Sciatic nerve (tissue), 2 donors: ENCODE measurements around the gene AUH. TPM values are rescaled to one million over a fixed set of nuclear protein-coding genes. Genes with fewer than 3 reads are reported as not detected.

Experiments
- ATAC-seq: fragments of 200-7000 bp; cut with Tn5 transposase; one replicate; pipeline ENCODE4 v1.9.1; 2020; ENCODE audit warnings: mild to moderate bottlenecking, moderate library complexity
- DNase-seq: peaks from one replicate; pipeline ENCODE4 v3.0.0-alpha.2; 2020; ENCODE audit warnings: low spot score
- intact Hi-C: fragments of 100-400 bp; cut with DNase I; formaldehyde crosslinking; loops from one replicate; pipeline ENCODE4 v1.14.2; 2022
- total RNA-seq: library from RNA; stranded (reverse); fragmentation: NEBNext Ultra II Directional; extraction: Animal tissue kit (Norgen Biotek cat#: 25700); gene quantifications from one replicate; pipeline ENCODE4 v1.2.1, GENCODE V29; 2021
- donor health status: DM: no; HTN: no; CAD: no.
- donor health status: DM: no; HTN: no; CAD: no.

The AUH gene
- total RNA-seq, 1 donor from 2014 or later: 28.7 TPM

DNA sequence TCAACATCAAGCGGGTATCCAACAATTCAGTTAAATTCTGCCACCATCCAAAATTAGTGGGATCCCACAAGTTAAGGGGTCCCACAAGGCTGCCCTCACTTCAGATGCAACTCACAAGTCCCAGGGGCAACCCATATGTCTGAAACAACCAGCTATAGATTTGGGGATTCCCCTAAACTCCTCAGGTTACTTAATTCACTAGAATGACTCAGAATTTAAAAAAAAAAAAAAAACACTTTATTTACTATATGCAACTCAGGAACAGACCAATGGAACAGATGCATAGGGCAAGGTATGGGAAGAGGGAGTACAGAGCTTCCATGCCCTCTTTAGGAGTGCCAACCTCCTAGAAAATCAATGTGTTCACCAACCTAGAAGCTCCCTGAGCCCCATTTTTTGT, 15.1 kb downstream of the AUH start:
- DNase-seq: no peak
- ATAC-seq: no peak
- intact Hi-C loops: no loop called here

DNA sequence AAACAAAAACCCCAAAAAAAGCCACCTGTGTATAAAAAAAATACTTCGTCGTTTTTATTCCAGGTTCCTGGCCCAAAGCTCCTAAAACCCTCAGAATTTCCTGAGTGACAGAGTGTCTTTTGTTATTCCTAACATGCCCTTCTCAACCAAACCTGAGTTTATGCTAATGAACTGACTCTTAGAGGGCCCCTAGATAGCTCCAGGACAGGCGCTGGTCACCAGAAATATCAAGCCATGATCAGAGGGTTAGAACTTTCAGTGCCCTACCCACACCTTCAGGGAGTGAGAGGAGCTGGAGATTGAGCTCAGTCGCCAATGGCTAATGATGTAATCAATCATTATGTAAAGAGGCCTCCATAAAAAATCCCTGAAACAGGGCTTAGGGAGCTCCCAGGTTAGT, 15.7 kb downstream of the AUH start:
- no peak for ATAC-seq
- intact Hi-C loops: no loop called here
- DNase-seq: no peak

DNA sequence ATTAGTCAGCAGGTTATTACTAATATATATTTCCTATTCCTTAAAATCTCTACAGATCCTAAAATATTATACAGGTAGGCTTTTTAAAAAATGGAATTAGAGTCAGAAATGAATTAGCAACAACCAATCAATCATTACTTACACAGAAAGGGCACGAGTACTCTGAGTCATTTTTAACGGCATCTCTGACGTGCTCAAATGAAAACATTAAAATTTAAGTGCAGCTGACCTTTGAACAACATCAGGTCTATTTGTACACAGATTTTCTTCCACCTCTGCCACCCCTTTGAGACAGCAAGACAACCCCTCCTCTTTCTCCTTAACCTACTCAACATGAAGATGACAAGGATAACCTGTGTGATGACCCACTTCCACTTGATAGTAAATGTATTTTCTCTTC, 19.1 kb downstream of the AUH start:
- intact Hi-C loops: no loop called here
- ATAC-seq (no peak), DNase-seq (no peak)

DNA sequence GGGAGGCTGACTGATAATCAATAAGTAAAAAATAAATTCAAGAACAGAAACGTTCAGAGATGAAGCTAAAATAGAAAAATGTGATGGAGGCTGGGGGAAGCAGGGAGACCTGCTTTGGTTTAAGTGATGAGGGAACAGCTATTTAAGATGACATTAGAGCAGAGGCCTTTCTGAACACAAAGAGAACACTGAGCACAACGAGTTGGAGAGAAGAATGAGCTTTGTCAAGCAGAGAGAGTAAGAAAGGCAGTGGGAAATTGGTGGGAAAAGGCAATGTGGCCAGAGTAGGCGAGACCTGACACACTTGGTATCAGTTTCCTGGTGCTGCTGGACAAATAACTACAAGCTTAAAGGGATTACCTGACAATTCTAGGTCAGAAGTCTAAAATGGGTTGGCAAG, 20.0 kb downstream of the AUH start:
- intact Hi-C loops: no loop called here

DNA sequence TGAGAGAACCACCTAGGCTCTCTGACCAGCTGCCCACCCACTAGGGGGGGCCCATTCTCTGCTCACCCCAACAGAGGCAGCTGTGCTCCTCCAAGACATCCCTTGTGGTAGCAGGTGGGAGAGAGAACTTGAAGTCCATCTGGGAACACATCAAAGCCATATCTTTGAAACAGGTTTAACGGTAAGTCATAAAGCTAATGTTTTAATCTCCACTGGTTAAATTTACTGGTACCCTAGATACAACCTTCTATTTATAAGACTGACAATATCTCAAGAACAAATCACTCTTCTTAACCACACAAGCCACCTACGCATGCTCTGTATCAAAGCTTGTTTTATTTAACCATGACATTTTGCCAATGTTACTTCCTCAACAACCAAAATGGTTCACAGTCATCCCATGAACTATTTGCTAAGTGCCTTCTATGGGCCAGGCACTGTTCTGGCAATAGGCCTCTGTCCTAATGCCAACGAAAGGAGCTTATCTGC, 20.4 kb downstream of the AUH start:
- intact Hi-C loops: no loop called here
- no peak for DNase-seq
- ATAC-seq: no peak

More for the DNA sequence above, 20.0 kb downstream of the AUH start:
- ATAC-seq (no peak), DNase-seq (no peak)

DNA sequence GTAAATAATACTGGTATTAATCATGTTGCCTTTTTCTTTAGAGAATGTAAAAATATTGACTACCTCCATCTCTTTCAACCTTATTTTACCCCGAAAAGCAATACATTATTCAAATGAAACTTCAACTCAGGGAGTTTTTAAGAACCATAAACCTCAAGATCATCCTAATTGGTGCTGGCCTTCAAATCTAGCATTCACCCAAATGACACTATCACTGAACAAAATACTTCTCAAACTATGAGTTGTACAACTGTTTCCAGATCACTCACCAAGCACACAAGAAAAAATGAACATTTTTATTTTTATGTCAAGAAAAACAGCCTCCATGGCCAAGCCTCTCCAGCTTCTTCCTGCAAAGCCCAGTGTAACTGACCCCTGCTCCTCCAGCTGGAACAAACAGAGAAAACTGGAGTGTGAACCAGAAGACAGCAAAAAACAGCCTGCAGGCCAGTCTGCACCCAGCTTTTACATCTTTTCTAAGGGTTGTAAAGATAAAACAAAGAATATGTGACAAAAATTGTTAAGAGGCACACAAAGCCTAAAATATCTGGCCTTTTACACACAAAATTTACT, 21.2 kb downstream of the AUH start:
- ATAC-seq: peak; percentile 58
- DNase-seq: no peak
- intact Hi-C loops: no loop called here

DNA sequence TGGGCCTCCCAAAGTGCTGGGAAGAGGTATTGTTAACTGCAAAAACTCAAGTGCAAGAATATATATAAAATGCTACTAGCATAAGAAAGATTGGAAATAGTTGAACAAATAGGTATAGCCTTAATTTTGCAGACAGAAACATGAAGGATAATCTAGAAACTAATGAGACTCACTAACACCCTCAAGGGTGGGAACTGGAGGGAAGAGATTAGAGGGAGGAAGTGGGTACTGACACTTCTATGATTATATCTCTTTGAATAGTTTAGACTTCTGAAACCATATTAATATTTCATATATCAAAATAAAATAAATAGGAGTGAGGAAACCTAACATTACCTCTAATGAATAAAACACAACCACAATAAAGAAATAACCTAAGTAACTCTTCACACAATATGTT, 23.0 kb downstream of the AUH start:
- no peak for DNase-seq
- intact Hi-C loops: no loop called here
- no peak for ATAC-seq

DNA sequence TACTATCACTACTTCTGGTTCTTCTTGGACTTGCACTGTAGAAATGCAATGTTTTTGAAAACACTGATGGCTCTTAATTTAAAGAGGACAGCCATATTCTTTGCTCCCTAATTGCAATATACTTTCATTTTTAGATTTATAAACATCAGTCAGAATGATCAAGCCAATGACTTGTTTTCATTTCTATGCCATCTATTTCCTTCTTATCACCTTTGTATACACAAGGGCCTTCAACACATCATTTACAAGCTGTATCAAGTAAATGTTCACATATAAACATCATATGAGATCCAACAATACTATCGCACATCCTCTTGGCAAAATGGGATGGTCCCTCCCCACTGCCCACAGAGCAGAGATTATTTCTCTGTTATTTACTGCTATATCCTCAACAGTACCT, 24.9 kb downstream of the AUH start:
- no peak for ATAC-seq
- intact Hi-C loops: no loop called here
- no peak for DNase-seq

DNA sequence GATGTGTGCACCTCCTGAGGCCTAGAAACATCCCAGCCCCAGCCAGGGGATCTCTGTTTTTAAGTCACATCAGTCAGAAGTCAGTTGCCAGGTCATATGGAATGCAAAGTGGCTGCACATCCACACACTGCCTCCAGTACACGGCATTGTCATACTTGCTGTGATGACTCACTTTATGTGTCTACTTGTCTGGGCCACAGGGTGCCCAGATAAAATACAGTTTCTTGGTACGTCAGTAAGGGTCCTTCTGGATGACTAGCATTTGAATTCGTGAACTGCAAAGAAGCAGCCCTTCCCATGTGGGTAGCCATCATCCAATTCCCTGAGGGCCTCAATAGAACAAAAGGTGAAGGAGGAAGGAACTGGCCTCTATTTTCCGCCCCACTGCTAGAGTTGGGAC, 27.7 kb downstream of the AUH start:
- intact Hi-C loops: no loop called here
- ATAC-seq (no peak), DNase-seq (no peak)

DNA sequence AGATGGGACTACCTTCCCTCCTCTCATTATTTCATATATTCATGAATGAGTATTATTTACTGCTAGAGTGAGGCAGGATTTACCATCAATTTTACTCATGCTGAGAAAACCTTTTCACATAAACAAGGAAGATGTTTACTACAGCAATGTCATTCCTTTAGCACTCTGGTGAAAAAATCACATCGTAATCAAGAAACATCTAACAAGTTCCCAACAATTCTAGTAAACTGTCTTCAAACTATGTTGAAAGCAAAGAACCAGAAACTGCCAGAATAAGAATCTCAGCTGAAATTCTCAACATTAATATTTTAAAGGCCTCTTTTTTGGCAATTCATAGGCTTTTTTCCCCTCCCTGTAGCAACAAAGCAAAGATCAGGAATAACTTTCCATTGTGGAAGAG, 28.2 kb downstream of the AUH start:
- DNase-seq (no peak), ATAC-seq (no peak)
- intact Hi-C loops: no loop called here

DNA sequence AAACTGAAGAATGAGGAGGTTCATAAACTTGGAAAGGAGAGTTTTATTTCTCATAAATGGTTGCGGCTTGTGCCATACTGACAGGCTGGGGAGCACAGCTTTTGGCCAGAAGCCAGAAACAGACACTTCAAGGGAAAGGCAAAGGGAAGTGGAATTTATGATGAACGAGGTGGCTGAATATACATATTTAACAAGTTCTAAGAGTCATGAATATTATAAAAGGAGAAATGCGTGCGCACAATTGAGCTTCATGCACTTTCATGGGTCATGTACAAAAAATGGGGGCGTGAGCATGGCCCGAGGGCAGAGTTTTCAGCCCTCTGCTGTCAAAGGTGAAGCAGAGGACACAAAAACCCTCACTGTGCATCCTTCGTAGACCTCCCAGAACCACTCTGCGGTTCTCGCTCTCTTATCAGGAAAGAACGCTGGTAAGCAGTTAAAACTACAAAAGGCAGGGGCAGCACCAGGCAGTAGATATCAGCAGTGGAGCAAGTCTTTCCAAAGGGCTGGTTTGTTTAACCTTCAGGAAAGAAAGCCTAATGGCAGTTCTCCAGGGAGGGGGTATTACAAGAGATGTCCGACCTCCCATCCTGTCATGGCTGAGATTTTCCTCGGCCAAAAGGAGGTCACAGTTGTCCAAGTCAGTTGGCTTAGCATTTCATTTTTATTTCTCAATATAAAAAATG, 29.0 kb downstream of the AUH start:
- ATAC-seq (peak; percentile 59), DNase-seq (no peak)
- intact Hi-C loops: no loop called here

DNA sequence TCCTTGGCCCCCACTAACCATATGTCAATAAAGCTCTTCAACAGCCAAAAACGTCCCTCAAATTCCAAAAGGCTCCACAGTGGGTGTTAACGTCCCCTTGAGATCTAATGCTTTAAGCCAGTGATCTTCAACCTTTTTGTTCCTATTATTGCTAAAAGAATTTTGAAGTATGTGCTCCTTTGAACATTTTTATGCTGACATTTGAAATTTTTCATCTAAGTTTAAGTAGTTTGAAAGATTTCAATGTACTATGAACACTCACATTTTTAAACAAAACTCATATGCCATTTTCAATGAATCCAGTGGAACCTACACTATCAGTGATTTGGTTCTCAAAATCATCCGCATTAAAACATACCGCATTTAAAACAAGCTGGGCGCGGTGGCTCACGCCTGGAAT, 29.9 kb downstream of the AUH start:
- DNase-seq (no peak), ATAC-seq (no peak)
- intact Hi-C loops: no loop called here

DNA sequence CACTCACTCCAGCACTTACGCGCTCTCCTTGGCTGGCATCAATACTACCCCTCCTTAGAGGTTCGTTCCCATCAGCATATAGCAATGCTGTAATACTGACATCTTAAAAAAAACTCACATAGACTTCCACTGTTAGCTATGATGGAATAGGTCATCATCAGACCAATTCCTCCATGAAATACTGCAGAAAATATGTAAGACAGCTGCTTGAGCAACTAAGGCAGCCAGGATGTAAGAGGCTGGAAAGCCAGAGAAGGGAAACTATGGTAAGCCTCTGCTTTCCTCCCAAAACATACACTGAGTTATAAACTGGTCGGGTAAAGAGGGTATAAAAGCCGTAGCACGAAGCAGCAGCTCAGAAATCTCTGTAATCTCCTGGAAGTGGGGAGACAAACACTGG, 33.5 kb downstream of the AUH start:
- DNase-seq (no peak), ATAC-seq (peak; percentile 26)
- intact Hi-C loops: no loop called here

DNA sequence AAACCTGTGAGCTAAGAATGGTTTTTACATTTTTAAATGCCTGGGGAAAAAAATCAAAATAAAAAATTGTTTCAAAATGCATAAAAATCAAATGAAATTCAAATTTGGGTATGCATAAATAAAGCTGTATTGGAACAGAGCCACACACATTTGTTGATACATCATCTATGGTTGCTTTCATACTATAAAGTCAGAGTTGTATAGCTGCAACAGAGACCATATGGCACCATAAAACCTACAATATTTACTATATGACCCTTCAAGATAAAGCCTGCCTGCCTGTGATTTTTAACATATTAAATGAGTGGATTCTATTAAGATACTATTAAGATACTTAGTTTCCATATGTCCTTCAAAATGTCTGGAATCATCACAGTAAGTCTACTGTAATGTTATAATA, 40.0 kb downstream of the AUH start:
- DNase-seq: no peak
- intact Hi-C loops: no loop called here
- no peak for ATAC-seq

DNA sequence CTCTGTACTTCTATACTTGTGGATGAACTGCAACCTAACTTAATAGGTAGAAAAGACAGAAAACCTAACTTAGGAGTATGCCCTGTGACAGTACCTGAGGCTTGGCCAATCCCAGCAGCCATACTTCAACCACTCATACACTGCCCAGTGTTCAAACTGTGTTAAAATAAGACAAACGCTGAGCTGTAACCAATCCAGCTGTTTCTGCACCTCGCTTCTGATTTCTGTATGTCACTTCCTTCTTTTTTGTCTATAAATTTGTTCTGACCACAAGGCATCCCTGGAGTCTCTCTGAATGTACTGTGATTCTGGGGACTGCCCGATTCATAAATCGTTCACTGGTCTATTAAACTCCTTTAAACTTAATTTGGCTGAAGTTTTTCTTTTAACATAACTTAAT, 41.4 kb downstream of the AUH start:
- intact Hi-C loops: no loop called here
- DNase-seq: no peak
- no peak for ATAC-seq

DNA sequence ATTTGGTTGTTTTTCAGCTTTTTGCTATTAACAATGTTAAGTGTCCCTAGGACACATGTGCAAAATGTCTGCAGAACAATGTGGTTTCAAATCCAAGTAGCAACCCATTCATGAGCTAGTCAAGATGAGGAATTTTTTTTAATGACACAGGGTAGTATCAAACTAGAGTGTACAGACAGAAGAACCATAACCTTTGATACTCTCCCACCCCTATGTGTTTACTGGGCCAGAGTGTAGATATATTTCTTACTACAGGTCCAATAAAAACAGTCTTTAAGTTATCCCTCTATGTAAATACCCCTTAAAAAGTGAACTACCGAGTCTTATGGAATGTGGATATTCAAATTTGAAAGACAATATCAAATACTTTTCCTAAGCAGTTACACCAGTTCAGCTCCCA, 45.6 kb downstream of the AUH start:
- ATAC-seq (no peak), DNase-seq (no peak)
- intact Hi-C loops: no loop called here

DNA sequence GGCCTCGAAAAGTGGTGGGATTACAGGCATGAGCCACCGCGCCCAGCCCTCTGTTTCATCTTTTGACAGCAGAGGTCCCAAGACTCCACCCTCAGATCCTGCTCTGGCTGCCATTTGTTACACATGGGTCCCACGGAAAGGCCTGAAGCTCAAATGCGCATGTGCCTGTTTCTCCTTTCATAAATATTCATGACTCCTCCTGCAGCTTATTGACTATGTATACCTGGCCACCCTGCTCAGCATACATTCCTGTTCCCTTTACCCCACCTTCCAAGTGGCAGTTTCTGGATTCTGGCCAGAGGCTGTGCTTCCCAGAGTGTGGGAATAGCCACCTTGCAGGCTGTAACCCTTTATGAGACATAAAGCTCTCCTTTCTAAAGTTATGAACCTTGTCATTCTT, 46.5 kb downstream of the AUH start:
- intact Hi-C loops: no loop called here
- DNase-seq (no peak), ATAC-seq (no peak)

DNA sequence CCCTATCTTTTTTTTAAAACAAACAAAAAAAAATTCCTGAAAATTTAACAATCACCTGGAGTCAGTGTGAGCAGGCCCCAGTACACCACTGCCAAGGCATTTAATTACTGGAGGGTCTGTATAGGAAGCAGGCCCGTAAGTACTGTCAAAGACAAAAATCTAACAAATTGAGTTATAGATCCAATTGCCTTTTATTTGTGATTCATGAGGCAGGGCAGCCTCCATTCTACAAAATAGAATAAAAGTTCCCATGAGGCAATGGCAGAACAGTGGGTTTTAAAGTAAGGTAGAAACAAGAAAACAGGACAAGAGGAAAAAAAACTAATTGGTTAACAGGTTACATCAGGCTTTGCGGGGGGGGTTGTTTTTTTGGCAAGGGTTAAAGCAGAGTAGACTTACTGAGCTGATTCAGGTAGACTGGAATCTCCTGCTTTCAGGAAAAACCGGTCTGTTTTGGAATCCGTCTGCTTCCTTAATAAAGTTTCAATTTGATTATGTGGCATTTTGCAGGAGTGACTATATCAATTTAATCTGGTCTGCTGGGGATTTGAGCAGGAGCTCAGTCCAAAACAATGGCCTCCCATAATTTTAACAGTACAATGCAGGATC, 48.9 kb downstream of the AUH start:
- intact Hi-C loops: no loop called here
- ATAC-seq (no peak), DNase-seq (no peak)

DNA sequence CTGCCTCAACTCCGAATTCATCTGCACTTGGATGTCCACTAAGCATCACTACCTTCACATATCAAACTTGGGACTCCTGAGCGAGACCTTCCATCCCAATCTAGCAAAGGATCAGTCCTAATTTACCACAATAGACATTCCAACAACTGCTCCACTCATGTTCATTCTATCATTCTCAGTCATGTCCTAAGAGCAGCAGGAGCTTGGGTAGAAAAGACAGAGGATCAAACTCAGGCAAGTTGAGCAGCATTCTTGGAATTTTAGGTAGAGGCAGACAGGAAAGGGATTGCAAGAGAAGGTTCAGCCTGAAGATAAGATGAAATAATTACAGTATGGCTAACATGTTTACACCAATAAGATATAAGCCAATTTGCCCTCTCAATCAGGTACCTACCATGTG, 51.7 kb downstream of the AUH start:
- DNase-seq: no peak
- intact Hi-C loops: no loop called here
- no peak for ATAC-seq

DNA sequence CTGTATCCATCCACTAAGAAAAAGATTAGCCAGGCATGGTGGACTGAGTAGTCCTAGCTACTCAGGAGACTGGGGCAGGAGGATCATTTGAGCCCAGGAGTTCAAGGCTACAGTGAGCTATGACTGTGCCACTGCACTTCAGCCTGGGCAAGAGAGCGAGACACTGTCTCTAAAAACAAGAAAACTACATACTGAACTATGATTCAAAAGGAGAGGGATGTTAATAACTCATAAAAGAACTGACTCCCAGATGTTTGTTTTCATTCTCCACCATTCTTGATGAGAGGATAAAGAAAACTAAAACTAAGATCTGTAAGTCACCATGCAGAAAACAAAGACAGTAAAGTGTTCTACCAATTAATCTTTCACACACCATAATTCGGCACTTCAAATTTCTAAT, 53.5 kb downstream of the AUH start:
- DNase-seq (no peak), ATAC-seq (no peak)
- intact Hi-C loops: no loop called here

DNA sequence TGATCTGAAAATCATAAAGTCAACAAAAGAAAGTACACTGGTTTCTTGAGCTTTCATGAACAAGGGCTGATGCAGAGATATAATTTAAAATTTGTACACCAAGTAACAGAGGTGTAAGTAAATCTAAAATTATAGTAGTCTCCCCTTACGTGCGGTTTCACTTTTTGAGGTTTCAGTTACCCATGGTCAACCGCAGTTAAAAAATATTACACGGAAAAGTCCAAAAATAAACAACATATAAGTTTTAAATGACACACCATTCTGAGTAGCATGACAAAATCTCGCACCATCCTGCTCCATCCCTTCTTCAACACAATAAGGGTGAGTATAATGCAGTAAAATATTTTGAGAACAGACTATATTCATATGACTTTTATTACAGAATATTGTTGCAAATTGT, 54.4 kb downstream of the AUH start:
- no peak for ATAC-seq
- DNase-seq: no peak
- intact Hi-C loops: no loop called here
